ENCODE measurements around the gene CDHR5.

- TF ChIP-seq CTCF (IDR thresholded peaks at IDR 0.05) (no peak), POLR2A (IDR thresholded peaks at IDR 0.05) (no peak), EP300 (IDR thresholded peaks at IDR 0.05) (no peak)
These were observed 26.6 kb downstream of the CDHR5 start for GRCh38 chr11:598005-598680.

Data from ovary (tissue), 3 donors.